NCI-H1417 treated with DMSO at 0.1 percent for 48 hours (cell line): ENCODE data around the gene PCNX2.

ENCODE experiments used
- DNase-seq: peaks from one replicate; lab custom pipeline; 2025; lab: John Stamatoyannopoulos, UW

PCNX2 gene

DNA sequence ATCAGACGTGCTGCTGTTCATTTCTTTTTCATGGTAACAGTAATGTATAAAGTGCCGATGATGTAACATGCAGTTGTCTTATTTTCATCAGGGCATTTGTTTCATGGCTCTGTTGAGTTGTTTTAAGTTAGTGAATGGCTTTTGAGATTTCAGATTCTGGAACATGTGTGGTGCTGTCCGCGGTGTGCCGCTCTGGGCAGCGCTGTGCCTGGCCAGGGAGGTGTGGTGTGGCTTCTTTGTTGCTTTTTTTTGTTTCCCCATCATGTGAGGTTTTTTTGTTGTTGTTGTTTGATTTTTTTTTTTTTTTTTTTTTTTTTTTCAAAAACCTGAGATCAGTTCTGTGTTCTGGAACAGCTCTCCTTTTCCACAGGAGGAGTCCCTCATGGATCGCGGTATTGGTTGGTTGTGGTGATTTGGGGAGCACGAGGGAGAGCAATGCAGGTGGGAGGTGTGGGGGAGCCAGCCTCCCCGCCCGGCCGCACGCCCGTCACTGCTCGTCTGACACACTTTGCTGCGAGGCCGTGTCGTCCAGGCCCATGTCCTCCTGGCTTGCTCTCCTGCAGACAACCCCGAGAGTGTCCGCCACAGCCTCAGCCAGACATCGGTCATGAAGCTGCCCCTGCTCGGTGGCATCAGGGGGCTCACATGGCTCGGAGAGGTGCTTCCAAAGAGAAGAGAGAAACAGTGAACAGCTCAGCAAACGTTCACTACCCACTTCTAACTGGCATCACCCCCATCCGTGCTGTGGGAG lies 311.5 kb downstream of the PCNX2 start:
- DNase-seq = no peak

DNA sequence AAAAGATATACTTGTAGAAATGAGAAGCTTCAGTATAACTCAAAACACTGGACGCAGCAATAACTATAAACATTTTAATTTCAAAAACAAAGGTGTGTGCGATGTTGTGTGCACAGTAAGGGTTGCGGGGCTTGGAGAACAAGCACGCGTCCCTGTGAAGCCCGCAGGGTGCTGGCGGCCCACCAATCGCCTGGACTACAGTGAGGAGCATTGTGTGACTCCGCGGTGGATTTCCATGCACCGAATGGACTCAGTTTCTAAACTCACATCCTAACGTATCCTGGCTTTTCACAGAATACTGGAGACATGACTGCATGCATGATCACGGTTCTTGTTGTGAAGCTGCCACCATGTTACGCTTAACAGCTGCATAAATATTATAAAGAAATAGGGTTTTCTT lies 312.1 kb downstream of the PCNX2 start:
- DNase-seq = no peak

DNA sequence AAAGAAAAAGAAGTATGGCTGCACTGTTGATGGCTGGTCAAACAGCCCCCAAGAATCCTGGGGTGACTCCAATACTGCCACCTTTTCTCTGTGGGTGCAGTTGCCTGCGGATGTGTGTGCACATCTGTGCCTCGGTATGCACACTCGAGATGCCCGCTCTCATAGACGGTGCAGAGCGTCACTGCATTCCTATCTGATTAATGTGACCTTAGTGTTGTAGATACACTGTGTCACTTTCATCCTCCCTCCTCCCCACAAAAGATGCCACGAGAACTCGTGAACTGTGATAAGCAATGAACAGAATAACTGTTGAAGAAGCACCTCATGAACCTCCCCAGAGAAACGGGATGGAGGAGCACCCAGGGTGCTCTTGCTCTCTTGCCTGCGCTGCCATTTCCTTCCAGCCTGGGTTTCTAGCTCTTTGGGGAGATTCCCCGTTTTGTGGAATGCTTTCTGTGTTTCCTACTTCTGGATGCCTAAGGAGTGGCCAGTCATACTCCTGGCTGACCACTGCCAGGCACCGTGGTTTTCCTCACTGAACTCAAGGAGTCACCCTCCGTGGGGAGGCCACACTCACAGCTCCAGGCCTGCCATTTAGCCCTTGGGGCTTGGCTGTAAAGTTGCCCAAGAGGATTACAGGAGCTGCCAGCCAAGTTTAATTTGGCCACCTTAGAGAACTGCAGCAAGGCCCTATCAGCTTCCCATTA lies 313.1 kb downstream of the PCNX2 start:
- DNase-seq = no peak

DNA sequence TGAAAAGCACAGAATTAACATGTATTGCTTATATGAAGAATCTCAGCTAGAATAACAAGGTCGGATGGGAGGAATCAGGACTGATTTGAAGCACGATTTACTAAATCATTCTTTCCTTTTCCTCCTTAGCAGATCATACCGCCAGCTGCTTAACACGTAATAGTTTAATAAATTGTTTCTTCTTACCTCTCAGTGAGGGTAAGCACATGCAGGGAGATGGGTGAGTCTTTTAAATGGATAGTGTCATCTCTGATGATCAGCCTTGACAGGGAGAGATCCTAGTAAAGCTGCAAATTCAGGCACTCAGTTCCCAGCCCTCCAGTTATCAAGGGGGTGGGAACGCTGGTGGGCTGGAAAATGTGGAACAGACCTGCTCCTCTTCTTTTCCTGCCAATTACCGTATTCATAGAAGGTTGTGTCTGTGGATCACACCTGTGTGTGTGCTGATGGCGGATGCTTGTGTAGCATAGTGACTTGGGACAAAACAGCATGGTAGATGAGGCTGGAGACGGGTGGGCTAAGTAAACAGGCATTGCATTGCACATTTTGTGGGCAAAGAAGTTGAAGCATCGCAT lies 314.5 kb downstream of the PCNX2 start:
- DNase-seq = no peak

DNA sequence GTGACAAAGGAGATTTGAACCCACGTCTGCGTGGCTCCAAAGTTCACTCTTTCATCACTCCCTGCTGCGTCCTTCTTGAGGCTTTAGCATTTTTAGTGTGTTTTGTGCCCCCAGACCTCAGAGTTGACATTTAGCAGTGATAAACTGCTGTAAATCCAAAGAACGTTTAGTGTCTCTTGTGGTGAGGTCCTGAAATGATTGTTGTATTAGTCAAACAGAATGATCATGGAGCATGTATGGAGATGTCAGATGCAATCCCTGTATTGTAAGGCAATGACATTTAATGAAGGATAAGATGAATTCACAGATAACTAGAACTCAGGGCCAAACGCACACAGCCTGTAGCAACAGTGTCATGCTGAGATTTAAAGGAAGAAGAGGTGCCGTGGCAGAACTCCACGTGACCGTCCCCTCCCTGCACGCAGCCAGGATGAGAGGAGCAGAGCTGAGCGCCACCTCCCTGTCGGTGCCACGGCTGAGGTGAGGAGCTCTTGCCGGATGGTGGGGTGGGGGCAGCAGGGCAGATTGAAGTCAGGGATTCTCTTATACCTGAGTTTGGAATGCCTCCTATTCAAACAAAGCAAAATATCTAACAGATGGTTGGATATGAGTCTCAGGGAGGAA lies 315.1 kb downstream of the PCNX2 start:
- DNase-seq = no peak

DNA sequence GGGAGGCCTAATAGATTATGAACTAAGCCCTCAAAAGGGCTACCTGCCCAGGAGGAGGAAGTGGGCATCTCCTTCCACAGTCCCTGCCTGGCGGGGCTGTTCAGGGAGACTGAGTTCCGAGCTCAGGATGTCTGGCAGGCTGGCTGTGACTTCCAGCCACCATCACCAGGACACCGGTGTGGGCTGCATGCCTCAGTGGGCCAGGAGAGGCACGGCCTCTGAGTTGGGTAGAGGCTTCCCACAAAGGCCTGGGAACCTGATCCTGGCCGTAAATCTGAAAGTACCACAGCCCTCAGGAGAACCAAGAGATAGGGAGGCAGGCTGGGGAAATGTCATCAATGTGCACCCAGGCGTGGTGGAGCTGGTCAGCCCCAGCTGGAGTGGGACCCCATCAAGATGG lies 316.0 kb downstream of the PCNX2 start:
- DNase-seq = no peak

DNA sequence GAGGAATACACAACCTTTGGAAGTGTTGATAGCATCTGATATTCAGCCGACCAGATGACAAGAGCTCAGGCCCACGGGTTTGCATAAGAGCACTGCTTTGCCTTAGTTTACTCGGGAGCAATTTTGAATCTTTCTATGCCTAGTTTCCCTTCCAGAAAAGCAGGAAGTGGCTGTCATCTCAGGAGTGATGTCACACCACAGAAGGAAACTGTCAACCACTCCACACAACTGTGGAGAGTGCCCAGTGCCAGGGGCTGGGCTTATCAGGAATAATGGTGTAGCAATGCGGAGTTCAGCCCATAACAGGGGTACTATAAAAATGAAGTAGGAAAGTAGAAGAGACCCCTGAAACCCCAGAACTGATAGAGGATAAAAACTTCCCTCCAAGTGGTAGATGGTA lies 316.7 kb downstream of the PCNX2 start:
- DNase-seq = no peak

DNA sequence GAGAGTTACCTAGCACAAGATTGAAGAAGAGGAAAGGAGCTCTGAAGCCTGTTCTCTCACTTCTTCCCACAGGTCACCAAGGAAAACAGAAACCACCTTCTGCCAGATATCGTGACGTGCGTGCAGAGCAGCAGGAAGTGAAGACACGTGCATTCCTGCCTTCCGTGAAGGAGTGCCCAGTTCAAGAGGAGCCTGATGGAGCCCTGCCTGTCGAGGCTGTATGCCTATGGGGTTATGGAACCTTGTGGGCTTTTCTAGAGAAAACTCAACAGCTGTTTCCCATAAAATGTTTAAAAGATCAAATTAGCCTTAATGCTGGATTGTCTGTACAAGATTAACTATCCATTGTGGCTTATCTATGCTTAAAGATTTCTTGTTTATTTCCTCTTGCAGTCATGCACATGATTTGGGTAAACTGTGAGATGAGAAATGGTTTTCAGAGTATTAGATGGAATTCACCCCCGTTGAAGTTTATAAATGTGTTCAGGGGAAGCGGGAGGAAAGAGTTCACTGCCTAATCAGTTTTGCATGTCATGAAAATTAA lies 317.4 kb downstream of the PCNX2 start:
- no peak for DNase-seq

DNA sequence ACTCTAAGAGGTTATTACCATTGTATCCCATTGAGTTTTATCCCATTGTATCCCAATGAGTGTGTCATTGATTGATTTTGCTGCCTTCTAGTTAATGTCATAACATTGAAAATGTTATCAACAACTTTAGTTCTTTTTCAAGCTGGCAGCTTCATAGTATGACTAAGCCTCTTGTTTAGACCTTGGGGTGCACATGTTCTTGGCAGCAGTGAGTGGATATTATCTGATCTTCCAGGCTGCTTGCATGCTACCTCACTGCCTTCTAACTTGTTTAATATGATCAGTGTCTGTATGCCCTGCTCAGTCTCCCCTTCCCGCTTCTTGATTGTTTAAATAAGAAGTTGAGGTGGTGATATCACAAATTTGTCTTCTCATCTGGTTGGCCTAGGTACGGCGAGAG lies 320.6 kb downstream of the PCNX2 start:
- DNase-seq = no peak

DNA sequence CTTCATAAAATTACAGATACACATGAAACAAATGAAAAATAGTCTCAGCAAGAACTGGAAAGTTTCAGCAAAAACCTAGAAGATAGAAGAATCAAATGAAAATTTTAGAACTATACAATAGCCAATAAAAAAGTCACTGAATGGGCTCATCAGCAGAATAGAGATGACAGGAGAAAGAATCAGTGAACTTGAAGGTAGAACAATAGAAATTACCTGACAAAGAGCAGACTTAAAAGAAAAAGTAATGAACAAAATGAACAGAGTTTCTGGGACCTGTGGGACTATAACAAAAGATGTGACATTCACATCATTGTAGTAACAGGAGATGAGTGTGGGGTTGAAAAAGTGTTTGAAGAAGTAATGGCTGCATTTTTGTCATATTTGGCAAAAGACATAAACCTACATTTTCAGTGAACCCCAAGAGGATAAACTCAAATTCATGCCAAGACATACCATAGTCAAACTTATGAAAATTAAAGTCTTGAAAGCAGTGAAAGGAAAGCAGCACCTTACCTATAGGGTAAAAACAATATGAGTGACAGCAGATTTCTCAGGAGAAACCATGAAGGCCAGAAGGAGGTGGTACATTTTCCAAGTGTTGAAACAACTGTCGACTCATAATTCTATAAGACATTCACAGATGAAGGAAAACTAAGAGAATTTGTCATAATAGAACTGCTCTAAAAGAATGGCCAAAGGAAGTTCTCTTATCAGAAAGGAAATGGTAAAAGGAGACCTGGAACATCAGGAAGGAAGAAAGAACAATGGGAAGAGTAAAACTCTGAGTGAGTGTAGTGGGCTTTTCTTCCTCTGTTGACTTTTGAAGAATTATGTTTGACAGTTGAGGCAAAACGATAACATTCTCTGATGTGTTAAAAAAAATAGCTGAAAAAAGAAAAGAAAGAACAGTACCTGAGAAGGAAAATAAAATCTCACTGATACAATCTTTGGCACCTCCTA lies 321.6 kb downstream of the PCNX2 start:
- no peak for DNase-seq

DNA sequence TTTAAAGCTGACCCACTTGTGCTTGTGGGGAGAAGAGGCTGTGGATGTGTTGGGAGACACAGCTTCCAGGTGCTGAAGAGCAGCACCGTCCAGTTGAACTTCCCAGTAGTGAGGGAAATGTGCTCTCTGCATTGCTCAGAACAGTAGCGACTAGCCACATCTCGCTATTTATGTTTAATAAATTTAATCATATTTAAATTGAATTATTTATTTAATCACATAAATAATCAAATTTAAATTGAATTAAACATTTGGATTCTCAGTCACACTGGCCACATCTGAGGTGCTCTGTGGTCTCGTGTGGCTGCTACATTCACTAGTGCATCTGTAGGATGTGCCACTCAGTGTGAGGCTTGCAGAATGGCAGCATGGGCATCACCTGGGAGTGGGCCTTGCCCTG lies 325.0 kb downstream of the PCNX2 start:
- no peak for DNase-seq

DNA sequence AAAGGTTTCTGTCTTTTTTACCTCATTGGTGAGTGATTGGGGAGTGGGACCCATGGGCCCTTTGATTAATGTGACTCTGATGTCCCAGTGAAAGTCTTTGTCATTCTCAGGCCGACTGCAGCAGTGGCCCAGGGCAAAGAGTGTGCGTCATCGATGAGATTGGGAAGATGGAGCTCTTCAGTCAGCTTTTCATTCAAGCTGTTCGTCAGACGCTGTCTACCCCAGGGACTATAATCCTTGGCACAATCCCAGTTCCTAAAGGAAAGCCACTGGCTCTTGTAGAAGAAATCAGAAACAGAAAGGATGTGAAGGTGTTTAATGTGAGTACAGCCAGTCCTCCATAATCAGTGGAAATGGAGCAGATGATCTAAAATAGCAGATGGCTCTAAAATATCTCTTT lies 325.7 kb downstream of the PCNX2 start:
- DNase-seq = no peak

DNA sequence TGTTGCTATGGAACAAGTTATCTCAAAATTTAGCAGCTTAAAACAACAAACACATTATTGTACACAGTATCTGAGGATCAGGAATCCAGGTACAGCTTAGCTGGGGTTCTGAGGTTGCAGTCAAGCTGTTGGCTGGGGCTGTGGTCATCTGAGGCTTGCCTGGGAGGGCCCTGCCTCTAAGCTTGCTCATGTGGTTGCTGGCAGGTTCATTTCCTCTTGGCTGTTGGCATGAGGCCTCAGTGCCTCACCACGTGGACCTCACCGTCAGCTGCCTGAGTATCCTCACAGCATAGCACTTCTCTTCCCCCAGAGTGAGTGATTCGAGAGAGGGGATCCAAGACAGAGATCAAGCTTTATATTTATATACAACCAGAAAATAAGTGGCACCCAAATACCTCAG lies 326.6 kb downstream of the PCNX2 start:
- no peak for DNase-seq

DNA sequence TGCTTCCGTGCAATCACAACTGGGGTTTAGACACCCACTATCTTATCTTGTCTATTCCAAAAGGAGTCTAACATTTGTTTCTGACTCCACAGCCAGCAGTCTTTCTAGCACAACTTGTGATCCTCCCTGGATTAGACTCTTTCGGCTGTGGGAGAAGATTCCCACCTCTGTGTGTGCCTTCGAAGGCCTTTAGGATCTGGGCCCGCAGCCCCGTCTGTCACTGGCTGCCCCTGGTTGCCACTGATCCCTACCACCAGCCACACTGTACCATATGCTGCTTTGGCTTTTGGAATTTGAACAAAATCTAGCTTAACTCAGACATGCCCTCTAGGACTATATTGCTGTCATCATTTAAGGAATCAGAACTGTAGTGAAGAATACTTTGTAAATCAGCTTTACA lies 327.1 kb downstream of the PCNX2 start:
- DNase-seq = no peak

DNA sequence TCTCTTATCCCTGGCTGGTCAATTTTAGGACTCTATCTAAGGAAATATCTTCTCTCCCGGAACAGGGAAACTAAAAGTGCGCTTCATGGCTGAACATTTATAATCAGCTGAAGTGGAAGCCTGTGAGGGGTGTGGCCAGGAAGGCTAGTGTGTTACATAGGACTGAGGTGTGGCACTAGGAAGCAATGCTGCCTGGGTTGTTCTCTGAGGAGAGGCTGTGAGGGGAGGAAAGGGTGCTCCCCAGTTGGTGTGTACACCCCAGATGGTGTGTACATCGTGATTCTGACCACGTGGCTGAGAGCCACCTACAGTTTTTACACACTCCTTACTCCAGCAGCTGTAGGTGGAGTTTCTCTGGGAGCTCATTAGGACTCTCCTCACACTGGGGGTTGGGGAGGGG lies 328.9 kb downstream of the PCNX2 start:
- DNase-seq = no peak

DNA sequence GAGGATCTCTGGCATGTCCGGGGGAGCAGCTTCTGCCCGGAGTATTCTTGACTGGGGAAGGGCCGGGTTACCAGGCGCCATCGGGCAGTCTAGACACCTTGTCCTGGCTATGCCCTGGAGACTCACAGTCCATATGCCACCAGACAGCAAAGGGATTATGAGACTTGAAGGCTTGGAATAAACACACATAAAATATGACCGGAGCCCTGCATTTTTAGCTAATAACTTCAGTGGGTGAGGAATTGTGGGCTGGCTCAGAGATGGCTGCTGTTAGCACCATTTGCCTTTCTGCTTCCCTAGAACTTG lies 329.7 kb downstream of the PCNX2 start:
- DNase-seq = no peak

DNA sequence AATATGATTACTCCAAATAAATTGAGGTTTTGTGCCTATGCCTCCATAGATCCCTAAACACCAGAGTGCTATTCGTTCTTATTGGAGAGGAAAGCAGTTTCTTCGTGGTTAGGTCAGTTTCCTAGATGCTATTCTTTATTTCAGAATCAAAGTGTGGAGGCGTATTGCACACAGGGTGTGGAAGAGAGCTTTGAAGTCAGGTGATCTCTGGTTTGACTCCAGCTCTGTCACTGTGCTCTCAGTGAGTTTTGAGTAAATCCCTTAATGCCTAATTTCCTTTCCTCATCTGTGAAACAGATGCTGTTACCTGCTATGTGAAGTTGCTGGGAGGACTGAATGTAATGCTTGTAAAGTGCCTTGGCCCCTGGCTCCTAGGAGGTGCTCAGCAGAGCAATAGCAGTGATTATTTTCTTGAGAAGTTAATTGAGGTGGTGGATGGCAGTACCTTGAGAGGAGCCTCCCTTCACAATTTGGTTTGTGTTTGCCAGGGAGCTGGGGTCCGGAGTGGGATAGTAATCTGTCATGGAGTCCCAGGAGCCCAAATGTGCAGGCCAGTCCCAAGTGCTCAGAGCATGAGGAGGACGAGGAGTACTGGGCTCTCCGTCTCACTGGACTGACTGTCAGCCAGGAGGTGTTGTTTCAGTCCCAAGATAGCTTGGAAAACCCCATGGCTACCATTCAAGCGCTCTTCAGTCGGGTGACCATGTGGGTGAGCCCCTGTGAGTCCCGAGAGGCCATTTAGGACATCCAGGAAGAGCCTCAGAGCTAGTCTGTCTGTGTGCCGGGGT lies 330.2 kb downstream of the PCNX2 start:
- DNase-seq = no peak

DNA sequence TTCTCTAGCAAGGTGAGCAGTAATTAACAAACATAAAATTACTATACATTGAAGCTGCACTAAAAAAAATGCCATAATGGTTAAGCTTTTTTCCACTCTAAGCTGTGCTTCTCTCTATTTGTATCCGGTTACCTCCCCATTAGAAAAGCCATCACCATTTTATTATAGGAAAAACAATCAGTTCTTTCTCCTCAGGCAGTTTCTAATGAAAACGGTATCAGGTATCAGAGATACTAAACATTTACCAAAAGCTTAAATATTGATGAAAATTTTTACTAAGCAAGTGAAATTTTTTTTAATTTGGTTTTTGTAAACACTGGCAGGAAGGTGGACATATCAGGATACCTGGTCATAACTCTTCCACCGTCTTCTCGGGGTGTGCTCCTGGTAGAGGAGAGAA lies 330.9 kb downstream of the PCNX2 start:
- no peak for DNase-seq

DNA sequence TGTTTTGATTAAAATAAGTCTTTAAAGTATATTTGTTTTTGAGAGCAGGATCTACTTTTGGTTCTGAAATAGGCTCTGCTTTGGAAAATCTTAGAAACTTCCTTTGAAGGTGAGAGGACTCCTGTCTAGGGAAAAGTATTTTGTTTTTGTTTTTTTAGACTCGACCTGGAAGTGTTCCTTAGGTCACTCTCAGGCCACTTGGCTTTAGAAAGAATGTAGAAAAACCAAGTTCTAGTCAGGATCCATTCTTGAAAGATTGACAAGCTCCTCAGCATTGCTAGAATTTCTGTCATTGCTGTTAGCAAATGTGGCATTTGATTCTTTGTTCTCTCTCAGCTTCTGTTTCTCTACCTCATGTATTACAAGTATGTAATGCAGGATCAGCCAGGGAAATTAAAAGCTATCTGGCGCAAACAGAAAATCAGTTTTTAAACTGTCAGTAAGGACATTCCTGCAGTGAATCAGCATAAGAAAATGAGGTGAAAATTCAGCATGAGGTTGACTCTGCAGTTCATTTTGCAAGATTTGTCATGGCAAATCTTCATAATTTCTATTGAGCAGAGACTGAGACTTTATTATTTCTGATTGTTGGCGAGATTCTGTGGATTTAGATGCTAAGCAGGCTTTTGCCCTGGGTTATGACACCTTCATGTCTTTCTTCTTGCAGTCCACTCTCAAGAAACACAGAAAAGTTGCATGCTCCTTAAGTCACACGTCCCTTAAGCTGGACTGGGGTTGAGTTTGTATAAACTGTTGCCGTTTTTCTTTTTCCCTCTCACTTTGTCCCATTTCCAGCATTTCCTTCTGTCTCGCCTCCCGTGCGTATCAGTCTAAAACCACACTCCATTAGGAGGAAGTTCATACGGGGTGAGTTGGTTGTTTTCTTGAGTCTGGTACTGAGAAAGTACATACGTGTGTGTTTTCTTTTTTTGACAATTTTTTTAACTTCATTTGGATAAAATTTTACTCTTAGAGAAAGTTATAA lies 332.5 kb downstream of the PCNX2 start:
- no peak for DNase-seq

DNA sequence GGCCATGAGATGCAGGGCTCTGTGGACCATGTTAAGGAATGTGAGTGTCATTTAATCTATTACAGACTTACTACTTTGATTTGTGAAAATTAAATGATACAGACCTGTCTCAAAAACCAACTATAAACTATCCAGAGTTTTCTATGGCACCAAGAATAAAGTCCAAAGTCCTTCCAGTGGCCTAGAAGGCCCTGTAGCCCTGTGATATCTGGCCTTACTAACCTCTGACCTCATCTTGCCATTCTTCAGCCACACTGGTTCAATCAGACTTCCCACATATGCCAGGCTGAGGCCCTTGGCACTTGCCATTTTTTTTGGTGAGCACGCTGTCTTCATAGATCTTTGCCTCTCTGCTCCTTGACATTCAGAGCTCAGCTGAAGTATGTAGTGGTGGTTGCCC lies 337.5 kb downstream of the PCNX2 start:
- DNase-seq = no peak
